ENCODE data around the gene MGRN1.
A peak's percentile ranks its signal among the peaks of the same experiment; 100 is the strongest.

Gene MGRN1

GRCh38 chr16:4713663-4714501 lies 89.3 kb downstream of the MGRN1 start:
- Histone ChIP-seq H3K4me1 (ENCODE audit: control insufficient read depth in 1 of 2, insufficient read depth in 2 of 2, low read length in 2 of 2) (no peaks in the 10 kb centered on the region), H3K36me3 (ENCODE audit: control insufficient read depth in 1 of 2, insufficient read depth in 2 of 2, low read length in 2 of 2) (peaks cover 8 to 45% of the 10 kb centered on the region in 2 donors), H3K4me3 (ENCODE audit: low read depth in 1 of 2, low read length in 2 of 2) (no peak overlapping the region), H3K27ac (ENCODE audit: low read depth, low read length) (no peak overlapping the region), H3K27me3 (ENCODE audit: control insufficient read depth in 1 of 2, insufficient read depth in 2 of 2, low read length in 2 of 2) (no peaks in the 10 kb centered on the region), H3K9ac (ENCODE audit: low read depth in 1 of 2, low read length in 2 of 2) (no peak overlapping the region), H3K9me3 (ENCODE audit: control insufficient read depth in 1 of 2, low read length in 2 of 2) (no peaks in the 10 kb centered on the region)

- Histone ChIP-seq H3K4me3 (ENCODE audit: low read depth in 1 of 2, low read length in 2 of 2) (no peak overlapping the region), H3K27ac (ENCODE audit: low read depth, low read length) (no peak overlapping the region), H3K9ac (ENCODE audit: low read depth in 1 of 2, low read length in 2 of 2) (no peak overlapping the region), H3K9me3 (ENCODE audit: control insufficient read depth in 1 of 2, low read length in 2 of 2) (no peaks in the 10 kb centered on the region), H3K4me1 (ENCODE audit: control insufficient read depth in 1 of 2, insufficient read depth in 2 of 2, low read length in 2 of 2) (no peaks in the 10 kb centered on the region), H3K36me3 (ENCODE audit: control insufficient read depth in 1 of 2, insufficient read depth in 2 of 2, low read length in 2 of 2) (peaks cover 8 to 40% of the 10 kb centered on the region in 2 donors), H3K27me3 (ENCODE audit: control insufficient read depth in 1 of 2, insufficient read depth in 2 of 2, low read length in 2 of 2) (no peaks in the 10 kb centered on the region)
Observed at GRCh38 chr16:4714996-4715395, 90.4 kb downstream of the MGRN1 start.

GRCh38 chr16:4718466-4718865 lies 93.8 kb downstream of the MGRN1 start:
- H3K27ac ChIP-seq (ENCODE audit: low read depth, low read length), result no peak overlapping the region
- H3K36me3 ChIP-seq (ENCODE audit: control insufficient read depth in 1 of 2, insufficient read depth in 2 of 2, low read length in 2 of 2), result peaks cover 5 to 32% of the 10 kb centered on the region in 2 donors
- H3K9me3 ChIP-seq (ENCODE audit: control insufficient read depth in 1 of 2, low read length in 2 of 2), result no peaks in the 10 kb centered on the region
- no peak overlapping the region for H3K9ac ChIP-seq (ENCODE audit: low read depth in 1 of 2, low read length in 2 of 2)
- H3K27me3 ChIP-seq (ENCODE audit: control insufficient read depth in 1 of 2, insufficient read depth in 2 of 2, low read length in 2 of 2), result no peaks in the 10 kb centered on the region
- H3K4me3 ChIP-seq (ENCODE audit: low read depth in 1 of 2, low read length in 2 of 2), result no peak overlapping the region
- H3K4me1 ChIP-seq (ENCODE audit: control insufficient read depth in 1 of 2, insufficient read depth in 2 of 2, low read length in 2 of 2), result no peaks in the 10 kb centered on the region

GRCh38 chr16:4723071-4723767 lies 98.6 kb downstream of the MGRN1 start:
- Histone ChIP-seq H3K9ac (ENCODE audit: low read depth in 1 of 2, low read length in 2 of 2) (no peak overlapping the region), H3K27ac (ENCODE audit: low read depth, low read length) (no peak overlapping the region), H3K4me3 (ENCODE audit: low read depth in 1 of 2, low read length in 2 of 2) (no peak overlapping the region), H3K36me3 (ENCODE audit: control insufficient read depth in 1 of 2, insufficient read depth in 2 of 2, low read length in 2 of 2) (peaks cover 11 to 48% of the 10 kb centered on the region in 2 donors), H3K9me3 (ENCODE audit: control insufficient read depth in 1 of 2, low read length in 2 of 2) (no peaks in the 10 kb centered on the region), H3K27me3 (ENCODE audit: control insufficient read depth in 1 of 2, insufficient read depth in 2 of 2, low read length in 2 of 2) (no peaks in the 10 kb centered on the region), H3K4me1 (ENCODE audit: control insufficient read depth in 1 of 2, insufficient read depth in 2 of 2, low read length in 2 of 2) (no peaks in the 10 kb centered on the region)

- no peaks in the 10 kb centered on the region for H3K27me3 ChIP-seq (ENCODE audit: control insufficient read depth in 1 of 2, insufficient read depth in 2 of 2, low read length in 2 of 2)
- no peak overlapping the region for H3K9ac ChIP-seq (ENCODE audit: low read depth in 1 of 2, low read length in 2 of 2)
- H3K4me1 ChIP-seq (ENCODE audit: control insufficient read depth in 1 of 2, insufficient read depth in 2 of 2, low read length in 2 of 2), result no peaks in the 10 kb centered on the region
- no peak overlapping the region for H3K4me3 ChIP-seq (ENCODE audit: low read depth in 1 of 2, low read length in 2 of 2)
- peaks cover 14 to 53% of the 10 kb centered on the region in 2 donors for H3K36me3 ChIP-seq (ENCODE audit: control insufficient read depth in 1 of 2, insufficient read depth in 2 of 2, low read length in 2 of 2)
- H3K27ac ChIP-seq (ENCODE audit: low read depth, low read length), result no peak overlapping the region
- no peaks in the 10 kb centered on the region for H3K9me3 ChIP-seq (ENCODE audit: control insufficient read depth in 1 of 2, low read length in 2 of 2)
Observed at GRCh38 chr16:4724661-4725270, 100.1 kb downstream of the MGRN1 start.

GRCh38 chr16:4726616-4727015 lies 102.0 kb downstream of the MGRN1 start:
- no peaks in the 10 kb centered on the region for H3K9me3 ChIP-seq (ENCODE audit: control insufficient read depth in 1 of 2, low read length in 2 of 2)
- no peak overlapping the region for H3K9ac ChIP-seq (ENCODE audit: low read depth in 1 of 2, low read length in 2 of 2)
- no peak overlapping the region for H3K27ac ChIP-seq (ENCODE audit: low read depth, low read length)
- H3K4me3 ChIP-seq (ENCODE audit: low read depth in 1 of 2, low read length in 2 of 2), result no peak overlapping the region
- no peaks in the 10 kb centered on the region for H3K27me3 ChIP-seq (ENCODE audit: control insufficient read depth in 1 of 2, insufficient read depth in 2 of 2, low read length in 2 of 2)
- no peaks in the 10 kb centered on the region for H3K4me1 ChIP-seq (ENCODE audit: control insufficient read depth in 1 of 2, insufficient read depth in 2 of 2, low read length in 2 of 2)
- H3K36me3 ChIP-seq (ENCODE audit: control insufficient read depth in 1 of 2, insufficient read depth in 2 of 2, low read length in 2 of 2), result peaks cover 17 to 63% of the 10 kb centered on the region in 2 donors

GRCh38 chr16:4728676-4729075 lies 104.0 kb downstream of the MGRN1 start:
- Histone ChIP-seq H3K9me3 (ENCODE audit: control insufficient read depth in 1 of 2, low read length in 2 of 2) (no peaks in the 10 kb centered on the region), H3K27ac (ENCODE audit: low read depth, low read length) (no peak overlapping the region), H3K36me3 (ENCODE audit: control insufficient read depth in 1 of 2, insufficient read depth in 2 of 2, low read length in 2 of 2) (peaks cover 13 to 56% of the 10 kb centered on the region in 2 donors), H3K27me3 (ENCODE audit: control insufficient read depth in 1 of 2, insufficient read depth in 2 of 2, low read length in 2 of 2) (no peaks in the 10 kb centered on the region), H3K4me3 (ENCODE audit: low read depth in 1 of 2, low read length in 2 of 2) (no peak overlapping the region), H3K9ac (ENCODE audit: low read depth in 1 of 2, low read length in 2 of 2) (no peak overlapping the region), H3K4me1 (ENCODE audit: control insufficient read depth in 1 of 2, insufficient read depth in 2 of 2, low read length in 2 of 2) (peaks cover 0 to 6% of the 10 kb centered on the region in 2 donors)

- Histone ChIP-seq H3K27ac (ENCODE audit: low read depth, low read length) (no peak overlapping the region), H3K36me3 (ENCODE audit: control insufficient read depth in 1 of 2, insufficient read depth in 2 of 2, low read length in 2 of 2) (peaks cover 12 to 45% of the 10 kb centered on the region in 2 donors), H3K4me3 (ENCODE audit: low read depth in 1 of 2, low read length in 2 of 2) (no peak overlapping the region), H3K9ac (ENCODE audit: low read depth in 1 of 2, low read length in 2 of 2) (no peak overlapping the region), H3K9me3 (ENCODE audit: control insufficient read depth in 1 of 2, low read length in 2 of 2) (no peaks in the 10 kb centered on the region), H3K4me1 (ENCODE audit: control insufficient read depth in 1 of 2, insufficient read depth in 2 of 2, low read length in 2 of 2) (peaks cover under 1 to 7% of the 10 kb centered on the region in 2 donors), H3K27me3 (ENCODE audit: control insufficient read depth in 1 of 2, insufficient read depth in 2 of 2, low read length in 2 of 2) (no peaks in the 10 kb centered on the region)
Observed at GRCh38 chr16:4729876-4730275, 105.2 kb downstream of the MGRN1 start.

GRCh38 chr16:4733211-4733742 lies 108.7 kb downstream of the MGRN1 start:
- Histone ChIP-seq H3K27me3 (ENCODE audit: control insufficient read depth in 1 of 2, insufficient read depth in 2 of 2, low read length in 2 of 2) (no peaks in the 10 kb centered on the region), H3K36me3 (ENCODE audit: control insufficient read depth in 1 of 2, insufficient read depth in 2 of 2, low read length in 2 of 2) (peaks cover 6 to 24% of the 10 kb centered on the region in 2 donors), H3K4me3 (ENCODE audit: low read depth in 1 of 2, low read length in 2 of 2) (peak overlapping the region; percentile 94 to 95), H3K9ac (ENCODE audit: low read depth in 1 of 2, low read length in 2 of 2) (peak overlapping the region; percentile 70 to 83), H3K9me3 (ENCODE audit: control insufficient read depth in 1 of 2, low read length in 2 of 2) (no peaks in the 10 kb centered on the region), H3K27ac (ENCODE audit: low read depth, low read length) (no peak overlapping the region), H3K4me1 (ENCODE audit: control insufficient read depth in 1 of 2, insufficient read depth in 2 of 2, low read length in 2 of 2) (peaks cover 5 to 13% of the 10 kb centered on the region in 2 donors)

GRCh38 chr16:4733747-4734062 lies 109.1 kb downstream of the MGRN1 start:
- H3K9ac ChIP-seq (ENCODE audit: low read depth in 1 of 2, low read length in 2 of 2), result peak overlapping the region; percentile 70 to 83
- H3K9me3 ChIP-seq (ENCODE audit: control insufficient read depth in 1 of 2, low read length in 2 of 2), result no peaks in the 10 kb centered on the region
- no peak overlapping the region for H3K27ac ChIP-seq (ENCODE audit: low read depth, low read length)
- H3K4me3 ChIP-seq (ENCODE audit: low read depth in 1 of 2, low read length in 2 of 2), result peak overlapping the region; percentile 94 to 95
- peaks cover 6 to 20% of the 10 kb centered on the region in 2 donors for H3K36me3 ChIP-seq (ENCODE audit: control insufficient read depth in 1 of 2, insufficient read depth in 2 of 2, low read length in 2 of 2)
- H3K27me3 ChIP-seq (ENCODE audit: control insufficient read depth in 1 of 2, insufficient read depth in 2 of 2, low read length in 2 of 2), result no peaks in the 10 kb centered on the region
- peaks cover 5 to 13% of the 10 kb centered on the region in 2 donors for H3K4me1 ChIP-seq (ENCODE audit: control insufficient read depth in 1 of 2, insufficient read depth in 2 of 2, low read length in 2 of 2)
